GM18867 (cell line): ENCODE results near the gene BRMS1.

Experiments used
- ATAC-seq: cut with Tn5 transposase; IDR thresholded peaks from one replicate; pipeline ENCODE4 v1.9.1; 2021; ENCODE audit warnings: mild to moderate bottlenecking, moderate library complexity; ENCODE audit not compliant: unreplicated experiment

BRMS1 gene

GRCh38 chr11:66288671-66289547 lies 56.0 kb downstream of the BRMS1 start, which contains the start of gene YIF1A:
Gene YIF1A (minus strand): TSS chr11:66289143. CDS start chr11:66288985, 158 bp downstream.
- peak; percentile 85 for ATAC-seq

- peak; percentile 0 for ATAC-seq
Measured at GRCh38 chr11:66287889-66288670, 56.8 kb downstream of the BRMS1 start.
